Nephron (organoid): ENCODE results near the gene ANO4.

Experiments
- H3K27ac Mint-ChIP-seq, 3 experiments: 2 replicates each; pipeline ENCODE4 v1.8.0; 2020; ENCODE audit warnings: mixed read lengths in 3 of 3, mild to moderate bottlenecking in 2 of 3, moderate library complexity in 1 of 3
- H3K27me3 Mint-ChIP-seq: 2 replicates; pipeline ENCODE4 v1.8.0; 2021; ENCODE audit warnings: low read depth, mild to moderate bottlenecking, moderate library complexity, mixed read lengths
- H3K36me3 Mint-ChIP-seq: 2 replicates; pipeline ENCODE4 v1.8.0; 2020; ENCODE audit warnings: low read depth, mixed read lengths
- H3K4me1 Mint-ChIP-seq: 2 replicates; pipeline ENCODE4 v1.8.0; 2020; ENCODE audit warnings: mixed read lengths
- H3K4me3 Mint-ChIP-seq, 3 experiments: 2 replicates each; pipeline ENCODE4 v1.8.0; 2020; ENCODE audit warnings: mild to moderate bottlenecking in 3 of 3, mixed read lengths in 3 of 3, moderate library complexity in 2 of 3
- H3K9me3 Mint-ChIP-seq: 2 replicates; pipeline ENCODE4 v1.8.0; 2020; ENCODE audit warnings: mixed read lengths
- TF ChIP-seq, protein P1 (sequence below), 3 experiments: fragments of 200-600 bp; sonication (generic); IDR thresholded peaks; one replicate each; pipeline ENCODE4 v1.5.0; 2021; ENCODE audit warnings: antibody characterized with exemption in 3 of 3; ENCODE audit not compliant: unreplicated experiment in 3 of 3

ANO4 gene

GRCh38 chr12:100940503-100940902 is 145.9 kb downstream of the ANO4 start:
- Mint-ChIP-seq H3K4me3 (no peak overlapping the region), H3K36me3 (no peaks in the 10 kb centered on the region), H3K4me1 (no peaks in the 10 kb centered on the region), H3K9me3 (no peaks in the 10 kb centered on the region), H3K27me3 (no peaks in the 10 kb centered on the region), H3K27ac (no peak overlapping the region)
- TF ChIP-seq, protein P1, sequence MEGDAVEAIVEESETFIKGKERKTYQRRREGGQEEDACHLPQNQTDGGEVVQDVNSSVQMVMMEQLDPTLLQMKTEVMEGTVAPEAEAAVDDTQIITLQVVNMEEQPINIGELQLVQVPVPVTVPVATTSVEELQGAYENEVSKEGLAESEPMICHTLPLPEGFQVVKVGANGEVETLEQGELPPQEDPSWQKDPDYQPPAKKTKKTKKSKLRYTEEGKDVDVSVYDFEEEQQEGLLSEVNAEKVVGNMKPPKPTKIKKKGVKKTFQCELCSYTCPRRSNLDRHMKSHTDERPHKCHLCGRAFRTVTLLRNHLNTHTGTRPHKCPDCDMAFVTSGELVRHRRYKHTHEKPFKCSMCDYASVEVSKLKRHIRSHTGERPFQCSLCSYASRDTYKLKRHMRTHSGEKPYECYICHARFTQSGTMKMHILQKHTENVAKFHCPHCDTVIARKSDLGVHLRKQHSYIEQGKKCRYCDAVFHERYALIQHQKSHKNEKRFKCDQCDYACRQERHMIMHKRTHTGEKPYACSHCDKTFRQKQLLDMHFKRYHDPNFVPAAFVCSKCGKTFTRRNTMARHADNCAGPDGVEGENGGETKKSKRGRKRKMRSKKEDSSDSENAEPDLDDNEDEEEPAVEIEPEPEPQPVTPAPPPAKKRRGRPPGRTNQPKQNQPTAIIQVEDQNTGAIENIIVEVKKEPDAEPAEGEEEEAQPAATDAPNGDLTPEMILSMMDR (IDR thresholded peaks at IDR 0.05; ENCODE audit: unreplicated experiment in 3 of 3), result no peak

- TF ChIP-seq, protein P1 (IDR thresholded peaks at IDR 0.05; ENCODE audit: unreplicated experiment in 3 of 3), result no peak
- H3K9me3 Mint-ChIP-seq, result no peaks in the 10 kb centered on the region
- H3K4me3 Mint-ChIP-seq, result no peak overlapping the region
- H3K27ac Mint-ChIP-seq, result no peak overlapping the region
- H3K4me1 Mint-ChIP-seq, result no peaks in the 10 kb centered on the region
- no peaks in the 10 kb centered on the region for H3K36me3 Mint-ChIP-seq
- H3K27me3 Mint-ChIP-seq, result no peaks in the 10 kb centered on the region
Observed at GRCh38 chr12:100942984-100943749, 148.6 kb downstream of the ANO4 start.

DNA sequence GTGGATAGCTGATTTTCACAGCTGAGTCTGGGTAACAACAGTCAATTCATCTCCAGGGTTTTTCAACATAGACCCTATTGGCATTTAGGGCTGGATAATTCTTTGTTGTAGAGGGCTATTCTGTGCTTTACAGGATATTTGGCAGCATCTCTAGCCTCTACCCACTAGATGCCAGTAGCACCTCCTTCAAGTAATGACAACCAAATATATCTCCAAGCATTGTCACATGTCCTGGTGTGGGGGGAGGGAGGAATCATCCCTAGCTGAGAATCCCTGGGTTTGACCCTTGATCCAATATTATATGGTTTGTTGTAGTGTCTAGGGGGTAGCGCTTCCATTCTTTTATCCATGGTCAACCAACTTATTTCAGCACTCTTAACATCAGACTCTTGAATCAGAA is 157.2 kb downstream of the ANO4 start:
- H3K27me3 Mint-ChIP-seq, result no peaks in the 10 kb centered on the region
- peaks cover 16% of the 10 kb centered on the region for H3K4me1 Mint-ChIP-seq
- H3K36me3 Mint-ChIP-seq, result no peaks in the 10 kb centered on the region
- TF ChIP-seq, protein P1 (IDR thresholded peaks at IDR 0.05; ENCODE audit: unreplicated experiment in 3 of 3), result no peak
- H3K4me3 Mint-ChIP-seq, result no peak overlapping the region
- H3K9me3 Mint-ChIP-seq, result no peaks in the 10 kb centered on the region
- no peak overlapping the region for H3K27ac Mint-ChIP-seq

DNA sequence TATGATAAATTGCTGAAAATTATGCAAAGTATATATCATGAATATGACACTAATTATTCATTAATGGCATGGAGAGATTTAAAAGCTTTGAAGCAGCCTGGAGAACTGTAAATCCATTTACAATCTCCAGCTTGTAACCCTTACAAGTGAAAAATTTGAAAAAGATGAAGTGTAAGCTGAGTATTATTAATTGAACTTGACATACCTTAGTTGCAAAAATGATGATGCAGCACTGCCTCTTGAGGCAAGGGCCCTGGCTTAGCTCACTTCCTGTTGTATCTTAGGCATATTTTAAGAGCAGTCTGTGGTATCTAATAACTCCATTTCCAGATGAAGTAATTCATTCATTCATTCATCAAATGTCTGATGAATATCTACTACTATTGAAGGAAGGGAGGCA is 158.6 kb downstream of the ANO4 start:
- Mint-ChIP-seq H3K4me3 (no peak overlapping the region), H3K27me3 (no peaks in the 10 kb centered on the region), H3K36me3 (no peaks in the 10 kb centered on the region), H3K4me1 (peaks cover 16% of the 10 kb centered on the region), H3K9me3 (no peaks in the 10 kb centered on the region), H3K27ac (no peak overlapping the region)
- TF ChIP-seq, protein P1 (IDR thresholded peaks at IDR 0.05; ENCODE audit: unreplicated experiment in 3 of 3), result no peak

DNA sequence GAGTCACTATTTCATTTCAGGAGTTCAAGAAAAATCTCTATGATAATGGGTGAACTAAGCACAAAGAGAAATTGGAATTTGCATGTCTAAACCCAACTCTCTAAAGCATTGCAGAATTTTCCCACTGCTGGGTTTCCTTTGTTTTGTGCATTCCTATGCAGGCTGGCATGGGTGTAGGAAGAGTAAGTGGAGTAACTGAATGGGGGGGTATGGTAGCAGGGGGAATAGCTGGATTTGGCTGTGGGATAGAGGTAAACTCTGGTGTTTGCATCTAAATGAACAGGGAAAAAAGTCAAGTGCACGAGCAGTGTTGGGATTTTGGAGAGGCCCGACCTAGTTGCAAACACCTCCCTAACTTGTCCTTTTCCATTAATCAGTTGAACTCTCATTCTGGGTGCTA is 159.1 kb downstream of the ANO4 start:
- TF ChIP-seq, protein P1 (IDR thresholded peaks at IDR 0.05; ENCODE audit: unreplicated experiment in 3 of 3), result no peak
- Mint-ChIP-seq H3K27me3 (no peaks in the 10 kb centered on the region), H3K9me3 (no peaks in the 10 kb centered on the region), H3K27ac (no peak overlapping the region), H3K4me1 (peaks cover 16% of the 10 kb centered on the region), H3K36me3 (no peaks in the 10 kb centered on the region), H3K4me3 (no peak overlapping the region)

DNA sequence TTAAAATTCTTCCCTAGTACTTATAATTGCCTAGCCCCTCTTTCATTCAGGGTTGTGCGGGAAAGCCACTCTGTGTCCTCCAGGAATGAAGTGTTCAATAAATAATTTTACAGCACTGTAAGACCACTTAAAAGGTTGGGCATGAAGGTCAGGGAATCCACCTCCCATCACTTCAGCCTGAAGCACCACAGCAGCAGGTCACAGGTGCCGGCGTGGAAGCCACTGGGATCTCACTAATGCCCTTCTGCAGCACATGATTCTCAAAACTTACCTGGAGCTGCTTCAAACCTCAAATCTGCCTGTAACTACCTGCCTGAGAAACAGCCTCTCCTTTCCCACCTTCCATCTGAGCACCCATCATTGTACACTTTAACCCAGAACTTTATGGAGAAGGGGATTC is 159.5 kb downstream of the ANO4 start:
- TF ChIP-seq, protein P1 (IDR thresholded peaks at IDR 0.05; ENCODE audit: unreplicated experiment in 3 of 3), result no peak
- no peaks in the 10 kb centered on the region for H3K9me3 Mint-ChIP-seq
- H3K27me3 Mint-ChIP-seq, result no peaks in the 10 kb centered on the region
- H3K27ac Mint-ChIP-seq, result no peak overlapping the region
- H3K36me3 Mint-ChIP-seq, result no peaks in the 10 kb centered on the region
- H3K4me3 Mint-ChIP-seq, result no peak overlapping the region
- H3K4me1 Mint-ChIP-seq, result peaks cover 16% of the 10 kb centered on the region
